NCI-H2081 treated with DMSO at 0.1 percent for 48 hours (cell line): ENCODE data around the gene TNFRSF12A.

ENCODE experiments used
- DNase-seq: peaks from one replicate; lab custom pipeline; 2025; lab: John Stamatoyannopoulos, UW

The TNFRSF12A gene

GRCh38 chr16:3012828-3013420, 7.2 kb upstream of the TNFRSF12A start, which contains the start of gene CLDN9:
Gene CLDN9, plus strand, starts transcription at chr16:3012923. Its CDS starts 440 bp downstream, at chr16:3013363.
- DNase-seq: no peak

GRCh38 chr16:3013491-3013951, 6.6 kb upstream of the TNFRSF12A start:
- no peak for DNase-seq

DNA sequence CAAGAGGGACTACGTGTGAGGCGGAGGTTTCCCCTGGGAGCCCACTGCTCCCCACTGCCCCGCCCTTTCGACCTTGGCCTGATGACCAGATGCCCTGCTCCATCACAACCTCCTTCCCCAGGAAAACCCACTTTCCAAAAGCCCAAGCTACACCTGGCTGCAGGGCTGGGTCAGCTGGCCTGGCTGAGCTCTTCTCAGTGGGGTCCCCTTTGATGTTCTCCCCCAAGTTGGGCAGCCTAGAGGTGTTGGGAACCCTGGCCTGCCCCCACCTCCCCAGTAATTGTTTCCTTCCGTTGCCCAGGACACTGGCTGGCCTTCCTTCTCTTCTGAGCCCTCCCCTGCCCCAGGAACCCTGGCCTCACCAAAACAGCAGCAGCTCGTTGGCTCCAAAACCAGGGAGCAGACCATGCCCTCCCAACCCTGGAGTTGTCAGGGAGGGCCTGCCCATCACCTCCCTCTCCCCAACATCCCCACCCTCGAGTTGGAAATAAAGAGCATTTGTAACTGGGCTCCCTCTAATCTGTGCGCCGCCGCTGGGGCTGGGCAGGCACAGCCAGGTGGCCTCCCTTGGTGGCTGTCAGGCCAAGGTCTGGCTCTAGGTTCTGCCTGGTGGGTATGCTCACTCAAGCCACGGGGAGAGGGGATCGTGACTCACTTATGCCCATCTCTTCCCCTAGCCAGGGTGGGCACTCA, 6.0 kb upstream of the TNFRSF12A start:
- no peak for DNase-seq

DNA sequence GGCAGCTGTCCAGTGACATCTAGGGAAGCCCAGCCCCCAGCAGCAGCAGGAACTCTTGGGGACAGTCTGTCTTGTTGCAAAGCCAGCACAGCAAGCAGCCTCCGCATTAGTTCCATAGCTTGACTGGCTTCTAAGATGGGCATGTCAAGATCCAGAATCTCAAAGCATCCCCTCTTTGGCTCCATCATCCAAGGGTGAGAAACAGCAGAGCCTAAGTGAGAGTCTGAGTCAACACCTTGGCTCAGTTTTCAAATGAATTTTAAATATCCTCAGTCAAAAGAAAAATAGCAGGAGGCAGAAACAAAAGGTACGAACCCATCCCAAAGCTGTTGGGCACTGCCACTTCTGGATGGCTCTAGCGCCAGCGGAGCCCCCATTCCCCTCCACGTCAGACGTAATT, 5.2 kb upstream of the TNFRSF12A start:
- DNase-seq: no peak

DNA sequence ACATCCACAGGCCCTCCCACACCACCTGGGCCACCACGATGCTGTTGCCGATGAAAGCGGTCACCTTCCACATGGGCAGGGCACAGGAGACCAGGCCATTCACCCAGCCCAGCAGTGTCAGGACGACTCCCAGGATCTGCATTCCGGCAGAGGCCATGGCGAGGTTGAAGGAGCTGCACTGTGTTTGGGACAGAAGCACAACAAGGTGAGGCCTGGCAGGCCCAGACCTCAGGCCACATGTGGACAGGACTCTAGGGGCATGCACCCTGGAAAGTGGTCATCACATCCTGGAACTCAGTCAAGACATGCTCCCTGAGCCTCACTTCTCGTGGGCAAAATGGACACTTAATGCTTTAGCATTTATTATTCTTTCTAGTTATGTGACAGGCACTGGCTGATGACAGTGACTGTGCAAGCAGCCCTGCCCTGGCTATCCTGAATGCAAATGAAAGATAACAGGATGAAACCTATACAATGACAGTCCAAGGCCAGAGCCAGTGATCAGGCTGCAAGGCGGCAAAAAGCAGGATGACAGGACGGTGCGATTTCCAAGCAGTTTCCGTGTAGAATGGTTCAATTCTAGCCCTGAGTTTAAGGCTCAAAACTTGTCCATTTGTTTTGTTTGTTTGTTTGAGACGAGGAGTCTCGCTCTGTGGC, 4.2 kb upstream of the TNFRSF12A start:
- DNase-seq: no peak

- DNase-seq: no peak
Observed at GRCh38 chr16:3017344-3017743, 2.8 kb upstream of the TNFRSF12A start.

DNA sequence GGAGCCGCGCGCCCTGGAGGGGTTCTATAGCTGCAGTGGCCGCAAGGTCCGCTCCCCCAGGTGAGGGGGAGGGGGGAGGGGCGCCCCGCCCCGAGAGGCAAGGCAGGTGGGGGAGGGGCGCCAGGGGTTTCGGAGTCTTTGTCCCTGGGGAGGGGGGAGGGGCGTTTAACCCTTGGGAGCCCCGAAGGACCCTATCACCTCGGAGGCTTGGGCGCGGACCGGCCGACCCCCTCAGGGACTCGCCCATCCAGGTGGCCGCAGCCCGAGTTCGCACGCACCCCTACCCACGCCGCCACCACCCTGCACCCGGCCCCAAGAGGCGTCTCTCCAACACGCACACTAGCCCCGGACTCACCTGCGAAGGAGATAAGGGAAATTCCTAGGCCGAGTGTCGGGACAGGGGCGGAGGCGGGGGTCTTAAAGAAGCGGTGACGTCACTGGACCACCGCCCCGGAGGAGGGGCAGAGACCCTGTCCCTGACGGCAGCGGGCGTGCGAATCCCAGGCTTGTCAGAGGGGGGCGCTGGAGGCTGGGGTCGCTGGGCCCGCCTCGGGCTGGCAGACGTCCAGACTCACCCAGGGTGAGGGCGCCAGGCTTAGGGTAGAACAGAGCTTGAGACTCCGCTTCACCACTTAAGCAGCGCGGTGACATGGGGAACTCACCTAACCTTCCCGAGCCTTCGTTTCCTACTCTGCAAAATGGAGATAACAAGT, 2.2 kb upstream of the TNFRSF12A start, which contains the start of gene CLDN6:
CLDN6 (minus strand) TSS at position 390 of the 713 bp plus-strand sequence. CDS start 2,162 bp downstream, outside the sequence.
- no peak for DNase-seq

GRCh38 chr16:3019594-3020246, 448 bp upstream of the TNFRSF12A start:
- DNase-seq: no peak

DNA sequence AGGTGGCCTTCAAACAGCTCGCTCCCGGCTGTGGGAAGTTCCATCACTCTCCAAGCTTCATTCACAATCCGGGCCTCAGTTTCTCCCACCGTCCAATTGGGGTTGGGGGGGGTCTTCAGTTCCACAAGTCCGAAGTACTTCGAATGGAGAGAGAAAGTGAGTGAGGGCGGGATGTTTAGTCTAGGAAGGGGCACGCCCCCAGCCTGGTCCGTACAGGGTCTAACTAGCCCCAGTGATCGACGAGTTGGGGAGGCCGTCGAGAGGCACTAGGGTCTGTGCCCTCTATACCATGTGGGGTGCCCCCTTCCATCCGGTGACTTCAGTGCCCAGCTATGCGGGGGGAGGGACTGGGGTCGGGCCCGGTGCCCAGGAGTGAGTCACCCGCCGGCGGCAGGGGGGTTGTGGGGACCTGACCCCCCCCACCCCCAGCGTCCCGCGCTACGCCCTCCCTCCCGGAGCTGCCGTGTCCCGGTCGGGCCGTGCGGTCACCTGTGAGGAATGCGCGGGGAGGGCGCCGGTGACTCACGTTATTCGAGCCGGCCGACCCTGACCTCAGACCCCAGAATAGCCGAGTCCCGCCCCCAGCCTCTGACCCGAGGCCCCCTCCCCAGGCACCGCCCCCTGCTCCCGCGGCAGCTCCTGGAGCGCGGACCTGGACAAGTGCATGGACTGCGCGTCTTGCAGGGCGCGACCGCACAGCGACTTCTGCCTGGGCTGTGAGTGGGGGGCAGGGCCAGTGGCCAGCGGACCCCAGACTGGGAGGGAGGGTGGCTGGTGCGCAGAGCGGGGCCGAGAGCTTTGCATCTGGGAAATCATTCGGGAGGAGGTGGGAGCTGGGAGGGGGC, 658 bp downstream of the TNFRSF12A start:
- no peak for DNase-seq

DNA sequence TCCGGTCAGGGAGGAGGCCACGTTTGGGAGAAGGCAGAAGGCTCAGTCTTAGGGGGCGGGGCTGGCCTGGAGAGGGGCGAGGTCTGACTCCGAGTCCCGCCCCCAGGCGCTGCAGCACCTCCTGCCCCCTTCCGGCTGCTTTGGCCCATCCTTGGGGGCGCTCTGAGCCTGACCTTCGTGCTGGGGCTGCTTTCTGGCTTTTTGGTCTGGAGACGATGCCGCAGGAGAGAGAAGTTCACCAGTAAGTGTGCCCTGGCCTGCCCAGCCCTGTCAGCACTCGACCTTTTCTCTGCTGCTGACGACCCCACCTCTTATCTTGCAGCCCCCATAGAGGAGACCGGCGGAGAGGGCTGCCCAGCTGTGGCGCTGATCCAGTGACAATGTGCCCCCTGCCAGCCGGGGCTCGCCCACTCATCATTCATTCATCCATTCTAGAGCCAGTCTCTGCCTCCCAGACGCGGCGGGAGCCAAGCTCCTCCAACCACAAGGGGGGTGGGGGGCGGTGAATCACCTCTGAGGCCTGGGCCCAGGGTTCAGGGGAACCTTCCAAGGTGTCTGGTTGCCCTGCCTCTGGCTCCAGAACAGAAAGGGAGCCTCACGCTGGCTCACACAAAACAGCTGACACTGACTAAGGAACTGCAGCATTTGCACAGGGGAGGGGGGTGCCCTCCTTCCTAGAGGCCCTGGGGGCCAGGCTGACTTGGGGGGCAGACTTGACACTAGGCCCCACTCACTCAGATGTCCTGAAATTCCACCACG, 1.5 kb downstream of the TNFRSF12A start:
- DNase-seq: no peak

DNA sequence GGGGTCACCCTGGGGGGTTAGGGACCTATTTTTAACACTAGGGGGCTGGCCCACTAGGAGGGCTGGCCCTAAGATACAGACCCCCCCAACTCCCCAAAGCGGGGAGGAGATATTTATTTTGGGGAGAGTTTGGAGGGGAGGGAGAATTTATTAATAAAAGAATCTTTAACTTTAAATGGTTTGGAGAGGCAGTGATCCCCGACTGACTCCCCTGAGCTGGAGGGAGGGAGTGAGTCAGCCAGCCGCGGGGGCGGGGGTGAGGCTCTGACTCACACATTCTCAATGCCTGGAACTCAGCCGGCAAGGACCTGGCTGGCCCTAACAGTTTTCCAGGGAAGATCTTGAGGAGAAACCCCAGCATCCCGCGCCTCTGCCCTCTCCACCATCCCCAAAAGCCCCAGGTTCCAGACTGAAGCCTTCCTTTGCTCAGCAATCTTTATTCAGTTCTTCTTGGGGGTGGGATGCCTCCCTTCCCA, 2.1 kb downstream of the TNFRSF12A start:
- no peak for DNase-seq

- DNase-seq: no peak
Observed at GRCh38 chr16:3022684-3023414, 2.7 kb downstream of the TNFRSF12A start.

DNA sequence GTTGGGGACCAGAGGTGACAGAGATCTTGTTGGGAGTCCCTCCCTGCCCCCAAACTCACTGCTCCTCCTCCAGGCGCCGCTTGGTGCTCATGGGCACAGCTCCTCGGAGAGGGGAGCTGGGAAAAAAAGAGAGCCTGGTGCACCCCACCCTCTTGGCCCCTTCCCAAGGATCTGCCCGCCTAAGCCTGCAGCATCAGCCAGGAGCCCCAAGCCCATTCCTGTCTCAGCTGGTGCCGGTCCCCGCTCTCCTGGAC, 3.2 kb downstream of the TNFRSF12A start:
- DNase-seq: no peak

- DNase-seq: peak; percentile 82
Observed at GRCh38 chr16:3023669-3024478, 3.7 kb downstream of the TNFRSF12A start, which contains the start of the genes HCFC1R1 and THOC6. Gene HCFC1R1, minus strand, starts transcription at chr16:3023942. Its CDS starts 1 bp downstream, at chr16:3023941. Gene THOC6, plus strand, starts transcription at chr16:3024035. Its CDS starts 292 bp downstream, at chr16:3024327.

GRCh38 chr16:3025032-3026002, 5.1 kb downstream of the TNFRSF12A start:
- DNase-seq: no peak

- no peak for DNase-seq
Observed at GRCh38 chr16:3026003-3026378, 5.8 kb downstream of the TNFRSF12A start.
